Measurements from ENCODE around the gene UPP2. TPM values are rescaled to one million over a fixed set of nuclear protein-coding genes. Genes with fewer than 3 reads are reported as not detected.

UPP2 gene
- total RNA-seq, 1 experiment from 2014 or later = not detected

GRCh38 chr2:158134655-158135054 is 33.0 kb downstream of the UPP2 start:
- Histone ChIP-seq H3K79me2 (ENCODE audit: low read length) (no peaks in the 10 kb centered on the region), H4K20me1 (ENCODE audit: low read length) (no peaks in the 10 kb centered on the region), H3K4me2 (ENCODE audit: low read length) (no peak overlapping the region), H3K27me3 (ENCODE audit: low read length) (no peaks in the 10 kb centered on the region), H3K27ac (ENCODE audit: low read length) (no peak overlapping the region), H2AFZ (ENCODE audit: low read length) (no peak overlapping the region), H3K4me3 (ENCODE audit: low read length) (no peak overlapping the region), H3K4me1 (ENCODE audit: insufficient read depth, low read length) (peaks cover 10% of the 10 kb centered on the region), H3K36me3 (ENCODE audit: low read depth, low read length) (no peaks in the 10 kb centered on the region), H3F3A (ENCODE audit: low read length, unreplicated experiment) (no peaks in the 10 kb centered on the region), H3K9ac (ENCODE audit: low read length) (no peak overlapping the region), H3K9me2 (replicated peaks; ENCODE audit: low read length) (no peaks in the 10 kb centered on the region), H3K9me3 (ENCODE audit: low read length) (no peaks in the 10 kb centered on the region)
- CTCF ChIA-PET = no interaction called here
- DNase-seq = no peak
- POLR2A ChIA-PET (ENCODE audit: unreplicated experiment) = no interaction called here
- intact Hi-C loops (cut with micrococcal nuclease) = no loop called here
- TF ChIP-seq EZH2 (IDR thresholded peaks at IDR 0.05; ENCODE audit: low read length, unreplicated experiment) (no peak), EZH2phosphoT487 (IDR thresholded peaks at IDR 0.05; ENCODE audit: borderline replicate concordance, low read length) (no peak), CTCF (conservative IDR thresholded peaks at IDR 0.05; ENCODE audit: low read depth, low read length) (no peak)
- no TSS peak for BruUV-seq (replicated peaks)
- ATAC-seq = no peak

GRCh38 chr2:158135096-158135495 is 33.4 kb downstream of the UPP2 start:
- ChIA-PET CTCF (no interaction called here), POLR2A (ENCODE audit: unreplicated experiment) (no interaction called here)
- no peak overlapping the region for H3K4me2 ChIP-seq (ENCODE audit: low read length)
- no peaks in the 10 kb centered on the region for H4K20me1 ChIP-seq (ENCODE audit: low read length)
- no peak overlapping the region for H3K4me3 ChIP-seq (ENCODE audit: low read length)
- no peak for ATAC-seq
- no peaks in the 10 kb centered on the region for H3K79me2 ChIP-seq (ENCODE audit: low read length)
- H3F3A ChIP-seq (ENCODE audit: low read length, unreplicated experiment) = no peaks in the 10 kb centered on the region
- no peak overlapping the region for H3K27ac ChIP-seq (ENCODE audit: low read length)
- no peak for DNase-seq
- intact Hi-C loops (cut with micrococcal nuclease) = no loop called here
- H3K9me3 ChIP-seq (ENCODE audit: low read length) = no peaks in the 10 kb centered on the region
- H3K9me2 ChIP-seq (replicated peaks; ENCODE audit: low read length) = no peaks in the 10 kb centered on the region
- H3K36me3 ChIP-seq (ENCODE audit: low read depth, low read length) = no peaks in the 10 kb centered on the region
- peaks cover 10% of the 10 kb centered on the region for H3K4me1 ChIP-seq (ENCODE audit: insufficient read depth, low read length)
- no peak overlapping the region for H3K9ac ChIP-seq (ENCODE audit: low read length)
- no peak overlapping the region for H2AFZ ChIP-seq (ENCODE audit: low read length)
- no peak for TF ChIP-seq CTCF (conservative IDR thresholded peaks at IDR 0.05; ENCODE audit: low read depth, low read length)
- no peaks in the 10 kb centered on the region for H3K27me3 ChIP-seq (ENCODE audit: low read length)
- no TSS peak for BruUV-seq (replicated peaks)

DNA sequence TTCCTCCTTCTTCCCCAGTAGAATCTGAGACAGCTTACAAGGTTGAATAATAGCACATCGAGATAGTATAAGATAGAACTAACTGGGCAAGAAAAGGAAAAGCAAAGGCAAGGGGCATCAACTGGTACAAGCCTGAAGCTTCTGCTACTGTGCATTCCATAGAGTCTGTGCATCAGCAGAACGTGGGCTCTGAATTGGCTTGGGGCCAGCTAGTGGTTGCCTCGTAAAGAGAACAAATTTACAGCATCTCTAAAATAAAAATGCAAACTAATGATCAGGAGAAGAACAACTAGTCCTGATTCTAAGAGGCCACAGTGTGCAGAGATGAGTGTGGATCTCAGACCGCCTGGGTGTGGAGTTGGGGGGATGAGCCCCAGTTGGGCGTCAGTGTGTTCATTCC is 36.6 kb downstream of the UPP2 start:
- CTCF ChIA-PET = no interaction called here
- Histone ChIP-seq H3K9me3 (ENCODE audit: low read length) (no peaks in the 10 kb centered on the region), H2AFZ (ENCODE audit: low read length) (no peak overlapping the region), H4K20me1 (ENCODE audit: low read length) (no peaks in the 10 kb centered on the region), H3K4me3 (ENCODE audit: low read length) (no peak overlapping the region), H3K27ac (ENCODE audit: low read length) (no peak overlapping the region), H3F3A (ENCODE audit: low read length, unreplicated experiment) (no peaks in the 10 kb centered on the region), H3K79me2 (ENCODE audit: low read length) (no peaks in the 10 kb centered on the region), H3K9me2 (replicated peaks; ENCODE audit: low read length) (no peaks in the 10 kb centered on the region), H3K4me1 (ENCODE audit: insufficient read depth, low read length) (no peaks in the 10 kb centered on the region), H3K27me3 (ENCODE audit: low read length) (no peaks in the 10 kb centered on the region), H3K9ac (ENCODE audit: low read length) (no peak overlapping the region), H3K4me2 (ENCODE audit: low read length) (no peak overlapping the region), H3K36me3 (ENCODE audit: low read depth, low read length) (no peaks in the 10 kb centered on the region)
- BruUV-seq (replicated peaks) = no TSS peak
- POLR2A ChIA-PET (ENCODE audit: unreplicated experiment) = no interaction called here
- ATAC-seq (no peak), DNase-seq (peak; percentile 16)
- no peak for TF ChIP-seq EZH2phosphoT487 (IDR thresholded peaks at IDR 0.05; ENCODE audit: borderline replicate concordance, low read length)
- TF ChIP-seq EZH2 (IDR thresholded peaks at IDR 0.05; ENCODE audit: low read length, unreplicated experiment) = no peak
- TF ChIP-seq CTCF (conservative IDR thresholded peaks at IDR 0.05; ENCODE audit: low read depth, low read length) = no peak
- intact Hi-C loops (cut with micrococcal nuclease) = no loop called here

All from PC-3 (cell line).